Panc1 (cell line): Measurements from ENCODE around the gene ME1. TPM values are rescaled to one million over a fixed set of nuclear protein-coding genes. Genes with fewer than 3 reads are reported as not detected.

ENCODE experiments used
- ATAC-seq: fragments of 200-7000 bp; cut with Tn5 transposase; 2 replicates; pipeline ENCODE4 v1.9.1; 2020; ENCODE audit warnings: mild to moderate bottlenecking, moderate library complexity
- BruUV-seq: library from RNA; stranded (reverse); fragments of 400-500 nt; replicated peaks from 2 replicates; lab custom pipeline; 2021; lab: Mats Ljungman, UMichigan
- CTCF ChIA-PET: fragments of 300-600 bp; sonication (Branson Sonifier 250); formaldehyde crosslinking; loops from one replicate; lab custom pipeline; 2022; ENCODE audit warnings: antibody characterized with exemption; lab: Charles Lee
- POLR2A ChIA-PET: fragments of 300-600 bp; sonication (Branson Sonifier 250); formaldehyde crosslinking; loops from one replicate; lab custom pipeline; 2022; ENCODE audit warnings: antibody characterized with exemption; lab: Charles Lee
- DNase-seq: peaks from one replicate; pipeline ENCODE4 v3.0.0-alpha.2; 2010; ENCODE audit warnings: low read depth, low spot score
- H3K27ac ChIP-seq: 2 replicates; pipeline ENCODE4 v1.5.1; 2011; ENCODE audit warnings: mild to moderate bottlenecking, low read length, inconsistent platforms
- H3K27me3 ChIP-seq: fragments of 200-500 bp; sonication (Bioruptor generic); 2 replicates; pipeline ENCODE4 v1.6.0; 2014; ENCODE audit warnings: low read length, inconsistent platforms; ENCODE audit not compliant: control insufficient read depth, insufficient read depth
- H3K36me3 ChIP-seq: fragments of 200-500 bp; sonication (Bioruptor generic); 2 replicates; pipeline ENCODE4 v1.5.1; 2014; ENCODE audit warnings: inconsistent platforms, mild to moderate bottlenecking, low read length, moderate library complexity; ENCODE audit not compliant: control insufficient read depth, insufficient read depth
- H3K4me1 ChIP-seq: 2 replicates; pipeline ENCODE4 v1.5.1; 2011; ENCODE audit warnings: inconsistent platforms, mild to moderate bottlenecking, low read length, moderate library complexity; ENCODE audit not compliant: control insufficient read depth, insufficient read depth
- H3K4me3 ChIP-seq, 2 experiments: 2 replicates each; pipeline ENCODE4 v1.5.1; 2011 to 2012; ENCODE audit warnings: low read depth in 2 of 2, low read length in 2 of 2, mild to moderate bottlenecking in 2 of 2, inconsistent platforms in 1 of 2, moderate library complexity in 1 of 2
- H3K9me3 ChIP-seq: fragments of 200-500 bp; sonication (Bioruptor generic); 2 replicates; pipeline ENCODE4 v1.5.1; 2014; ENCODE audit warnings: low read depth, mild to moderate bottlenecking, inconsistent platforms, low read length, moderate library complexity; ENCODE audit not compliant: control insufficient read depth, insufficient read depth
- POLR2AphosphoS5 ChIP-seq: IDR thresholded peaks from 2 replicates; pipeline ENCODE4 v1.6.1; 2012; ENCODE audit warnings: mild to moderate bottlenecking, low read depth, low read length, moderate library complexity
- SIN3A ChIP-seq: IDR thresholded peaks from 2 replicates; pipeline ENCODE4 v1.6.1; 2012; ENCODE audit warnings: low read depth, mild to moderate bottlenecking, low read length, moderate library complexity, borderline replicate concordance; ENCODE audit not compliant: insufficient read depth
- TCF7L2 ChIP-seq: IDR thresholded peaks from 2 replicates; pipeline ENCODE4 v1.6.1; 2011; ENCODE audit warnings: mild to moderate bottlenecking, low read depth, low read length, inconsistent platforms
- in situ Hi-C: cut with HindIII; loops from 2 replicates; pipeline ENCODE4 v1.10.0; 2016; ENCODE audit warnings: low sequenced_read_pairs, low pct_unique_long_range_greater_than_20kb
- intact Hi-C: fragments of 100-400 bp; cut with micrococcal nuclease; formaldehyde crosslinking; loops from one replicate; pipeline ENCODE4 v1.10.0; 2022; ENCODE audit not compliant: unreplicated experiment
- total RNA-seq: library from RNA; stranded (reverse); gene quantifications from one replicate; pipeline ENCODE4 v1.2.1, GENCODE V29; 2021; ENCODE audit not compliant: unreplicated experiment
- TF ChIP-seq, protein P1 (sequence below): fragments of 450-650 bp; IDR thresholded peaks from 2 replicates; pipeline ENCODE4 v1.5.1; 2017; ENCODE audit warnings: mild to moderate bottlenecking
- TF ChIP-seq, protein P2 (sequence below), 2 experiments: IDR thresholded peaks; 2 replicates each; pipeline ENCODE4 v1.6.1; 2011 to 2012; ENCODE audit warnings: low read depth in 2 of 2, control low read depth in 1 of 2, low read length in 1 of 2, mild to moderate bottlenecking in 1 of 2, moderate library complexity in 1 of 2; ENCODE audit not compliant: insufficient read depth in 1 of 2

ME1 gene
- total RNA-seq, 1 experiment from 2014 or later: 19.7 TPM

DNA sequence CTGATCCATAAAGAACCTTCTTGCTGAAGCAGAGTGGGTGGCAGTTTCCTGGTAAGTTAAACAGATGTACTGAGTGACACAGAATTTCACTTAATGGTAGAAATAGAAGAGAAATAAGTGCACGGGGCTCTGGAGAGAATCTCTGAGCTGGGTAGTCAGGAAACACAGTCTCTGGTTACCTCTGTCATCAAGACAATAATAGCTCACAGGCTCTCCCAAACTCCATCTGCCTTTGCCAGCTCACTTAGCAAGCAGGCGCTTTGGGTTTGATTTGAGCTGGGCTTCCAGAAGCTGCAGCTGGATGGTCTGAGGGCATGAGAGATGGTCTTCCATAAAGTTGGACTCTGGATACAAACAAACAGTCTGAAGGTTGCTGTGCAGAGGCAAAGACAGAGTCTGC, 41.9 kb upstream of the ME1 start:
- Histone ChIP-seq H3K4me1 (no peaks in the 10 kb centered on the region), H3K27ac (no peak overlapping the region), H3K9me3 (no peaks in the 10 kb centered on the region), H3K27me3 (no peaks in the 10 kb centered on the region), H3K36me3 (no peaks in the 10 kb centered on the region), H3K4me3 (no peak overlapping the region)
- ChIA-PET POLR2A (no interaction called here), CTCF (no interaction called here)
- intact Hi-C loops: no loop called here
- DNase-seq (no peak), ATAC-seq (no peak)
- no TSS peak for BruUV-seq
- in situ Hi-C loops: no loop called here
- TF ChIP-seq SIN3A: no peak
- TF ChIP-seq TCF7L2: no peak
- TF ChIP-seq, protein P1, sequence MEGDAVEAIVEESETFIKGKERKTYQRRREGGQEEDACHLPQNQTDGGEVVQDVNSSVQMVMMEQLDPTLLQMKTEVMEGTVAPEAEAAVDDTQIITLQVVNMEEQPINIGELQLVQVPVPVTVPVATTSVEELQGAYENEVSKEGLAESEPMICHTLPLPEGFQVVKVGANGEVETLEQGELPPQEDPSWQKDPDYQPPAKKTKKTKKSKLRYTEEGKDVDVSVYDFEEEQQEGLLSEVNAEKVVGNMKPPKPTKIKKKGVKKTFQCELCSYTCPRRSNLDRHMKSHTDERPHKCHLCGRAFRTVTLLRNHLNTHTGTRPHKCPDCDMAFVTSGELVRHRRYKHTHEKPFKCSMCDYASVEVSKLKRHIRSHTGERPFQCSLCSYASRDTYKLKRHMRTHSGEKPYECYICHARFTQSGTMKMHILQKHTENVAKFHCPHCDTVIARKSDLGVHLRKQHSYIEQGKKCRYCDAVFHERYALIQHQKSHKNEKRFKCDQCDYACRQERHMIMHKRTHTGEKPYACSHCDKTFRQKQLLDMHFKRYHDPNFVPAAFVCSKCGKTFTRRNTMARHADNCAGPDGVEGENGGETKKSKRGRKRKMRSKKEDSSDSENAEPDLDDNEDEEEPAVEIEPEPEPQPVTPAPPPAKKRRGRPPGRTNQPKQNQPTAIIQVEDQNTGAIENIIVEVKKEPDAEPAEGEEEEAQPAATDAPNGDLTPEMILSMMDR: no peak
- TF ChIP-seq, protein P2, sequence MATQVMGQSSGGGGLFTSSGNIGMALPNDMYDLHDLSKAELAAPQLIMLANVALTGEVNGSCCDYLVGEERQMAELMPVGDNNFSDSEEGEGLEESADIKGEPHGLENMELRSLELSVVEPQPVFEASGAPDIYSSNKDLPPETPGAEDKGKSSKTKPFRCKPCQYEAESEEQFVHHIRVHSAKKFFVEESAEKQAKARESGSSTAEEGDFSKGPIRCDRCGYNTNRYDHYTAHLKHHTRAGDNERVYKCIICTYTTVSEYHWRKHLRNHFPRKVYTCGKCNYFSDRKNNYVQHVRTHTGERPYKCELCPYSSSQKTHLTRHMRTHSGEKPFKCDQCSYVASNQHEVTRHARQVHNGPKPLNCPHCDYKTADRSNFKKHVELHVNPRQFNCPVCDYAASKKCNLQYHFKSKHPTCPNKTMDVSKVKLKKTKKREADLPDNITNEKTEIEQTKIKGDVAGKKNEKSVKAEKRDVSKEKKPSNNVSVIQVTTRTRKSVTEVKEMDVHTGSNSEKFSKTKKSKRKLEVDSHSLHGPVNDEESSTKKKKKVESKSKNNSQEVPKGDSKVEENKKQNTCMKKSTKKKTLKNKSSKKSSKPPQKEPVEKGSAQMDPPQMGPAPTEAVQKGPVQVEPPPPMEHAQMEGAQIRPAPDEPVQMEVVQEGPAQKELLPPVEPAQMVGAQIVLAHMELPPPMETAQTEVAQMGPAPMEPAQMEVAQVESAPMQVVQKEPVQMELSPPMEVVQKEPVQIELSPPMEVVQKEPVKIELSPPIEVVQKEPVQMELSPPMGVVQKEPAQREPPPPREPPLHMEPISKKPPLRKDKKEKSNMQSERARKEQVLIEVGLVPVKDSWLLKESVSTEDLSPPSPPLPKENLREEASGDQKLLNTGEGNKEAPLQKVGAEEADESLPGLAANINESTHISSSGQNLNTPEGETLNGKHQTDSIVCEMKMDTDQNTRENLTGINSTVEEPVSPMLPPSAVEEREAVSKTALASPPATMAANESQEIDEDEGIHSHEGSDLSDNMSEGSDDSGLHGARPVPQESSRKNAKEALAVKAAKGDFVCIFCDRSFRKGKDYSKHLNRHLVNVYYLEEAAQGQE (IDR thresholded peaks at IDR 0.05; ENCODE audit: insufficient read depth in 1 of 2, low read depth in 2 of 2, low read length in 1 of 2): no peak
- TF ChIP-seq POLR2AphosphoS5: no peak

DNA sequence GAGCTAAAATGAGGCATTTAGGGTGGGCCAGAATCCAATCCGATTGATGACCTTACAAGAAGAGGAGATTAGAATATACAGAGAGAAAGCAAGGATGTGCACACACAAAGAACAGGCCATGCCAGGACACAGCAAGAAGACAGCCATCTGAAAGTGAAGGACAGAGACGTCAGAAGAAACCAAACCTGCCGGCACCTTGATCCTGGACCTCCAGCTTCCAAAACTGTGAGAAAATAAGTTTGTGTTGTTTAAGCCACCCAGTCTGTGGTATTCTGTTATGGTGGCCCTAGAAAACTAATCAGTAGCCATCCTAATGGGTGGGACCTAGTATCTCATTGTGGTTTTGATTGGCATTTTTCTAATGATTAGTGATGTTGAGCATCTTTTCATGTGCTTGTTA, 39.7 kb upstream of the ME1 start:
- POLR2A ChIA-PET: no interaction called here
- DNase-seq (no peak), ATAC-seq (no peak)
- H3K4me1 ChIP-seq: no peaks in the 10 kb centered on the region
- H3K9me3 ChIP-seq: no peaks in the 10 kb centered on the region
- CTCF ChIA-PET: interaction anchor here (1.0 kb wide), 1 partner anchor 66 kb away, joined by 3 read pairs; no protein-coding TSS in a partner anchor
- H3K4me3 ChIP-seq: no peak overlapping the region
- no peak overlapping the region for H3K27ac ChIP-seq
- H3K27me3 ChIP-seq: no peaks in the 10 kb centered on the region
- in situ Hi-C loops: no loop called here
- no peaks in the 10 kb centered on the region for H3K36me3 ChIP-seq
- intact Hi-C loops: no loop called here
- TF ChIP-seq, protein P2 (IDR thresholded peaks at IDR 0.05; ENCODE audit: insufficient read depth in 1 of 2, low read depth in 2 of 2, low read length in 1 of 2): no peak
- TF ChIP-seq SIN3A (no peak), POLR2AphosphoS5 (no peak), TCF7L2 (no peak)
- TF ChIP-seq, protein P1: no peak
- no TSS peak for BruUV-seq
